ENCODE measurements around the gene MAPKAP1.

DNA sequence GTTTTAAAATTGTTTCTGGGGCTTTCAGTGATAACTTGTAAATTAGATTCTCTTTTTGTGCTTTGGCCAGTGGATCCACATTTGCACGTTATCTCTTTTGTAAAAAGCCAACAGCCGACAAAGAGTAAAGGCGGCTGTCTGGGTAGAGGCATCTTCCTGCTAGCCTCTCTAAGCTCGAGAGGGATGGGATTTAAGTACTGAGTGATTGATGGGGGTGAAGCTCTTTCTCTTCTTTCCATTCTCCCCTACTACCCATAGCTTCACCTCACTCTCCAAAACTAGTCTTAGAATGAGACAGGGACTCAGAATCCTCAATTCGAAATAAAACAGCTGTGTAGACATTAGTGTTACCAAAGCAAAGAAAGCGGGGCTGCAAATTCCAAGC, 43.6 kb upstream of the MAPKAP1 start:
- TF ChIP-seq USF1 (IDR thresholded peaks at IDR 0.05), result no peak
- no peak for TF ChIP-seq TEAD4 (IDR thresholded peaks at IDR 0.05)
- no peak for TF ChIP-seq CEBPB (IDR thresholded peaks at IDR 0.05)
- no peak for TF ChIP-seq RAD21 (IDR thresholded peaks at IDR 0.05; ENCODE audit: low read depth)
- no peak for TF ChIP-seq YY1 (IDR thresholded peaks at IDR 0.05; ENCODE audit: low read depth)
- TF ChIP-seq MAX (IDR thresholded peaks at IDR 0.05), result no peak
- TF ChIP-seq EP300 (IDR thresholded peaks at IDR 0.05; ENCODE audit: borderline replicate concordance), result no peak
- no peak for TF ChIP-seq TCF12 (IDR thresholded peaks at IDR 0.05; ENCODE audit: low read depth)
- TF ChIP-seq TAF1 (IDR thresholded peaks at IDR 0.05; ENCODE audit: low read depth), result no peak
- TF ChIP-seq CREB1 (IDR thresholded peaks at IDR 0.05; ENCODE audit: low read depth), result no peak
- TF ChIP-seq, protein P1, sequence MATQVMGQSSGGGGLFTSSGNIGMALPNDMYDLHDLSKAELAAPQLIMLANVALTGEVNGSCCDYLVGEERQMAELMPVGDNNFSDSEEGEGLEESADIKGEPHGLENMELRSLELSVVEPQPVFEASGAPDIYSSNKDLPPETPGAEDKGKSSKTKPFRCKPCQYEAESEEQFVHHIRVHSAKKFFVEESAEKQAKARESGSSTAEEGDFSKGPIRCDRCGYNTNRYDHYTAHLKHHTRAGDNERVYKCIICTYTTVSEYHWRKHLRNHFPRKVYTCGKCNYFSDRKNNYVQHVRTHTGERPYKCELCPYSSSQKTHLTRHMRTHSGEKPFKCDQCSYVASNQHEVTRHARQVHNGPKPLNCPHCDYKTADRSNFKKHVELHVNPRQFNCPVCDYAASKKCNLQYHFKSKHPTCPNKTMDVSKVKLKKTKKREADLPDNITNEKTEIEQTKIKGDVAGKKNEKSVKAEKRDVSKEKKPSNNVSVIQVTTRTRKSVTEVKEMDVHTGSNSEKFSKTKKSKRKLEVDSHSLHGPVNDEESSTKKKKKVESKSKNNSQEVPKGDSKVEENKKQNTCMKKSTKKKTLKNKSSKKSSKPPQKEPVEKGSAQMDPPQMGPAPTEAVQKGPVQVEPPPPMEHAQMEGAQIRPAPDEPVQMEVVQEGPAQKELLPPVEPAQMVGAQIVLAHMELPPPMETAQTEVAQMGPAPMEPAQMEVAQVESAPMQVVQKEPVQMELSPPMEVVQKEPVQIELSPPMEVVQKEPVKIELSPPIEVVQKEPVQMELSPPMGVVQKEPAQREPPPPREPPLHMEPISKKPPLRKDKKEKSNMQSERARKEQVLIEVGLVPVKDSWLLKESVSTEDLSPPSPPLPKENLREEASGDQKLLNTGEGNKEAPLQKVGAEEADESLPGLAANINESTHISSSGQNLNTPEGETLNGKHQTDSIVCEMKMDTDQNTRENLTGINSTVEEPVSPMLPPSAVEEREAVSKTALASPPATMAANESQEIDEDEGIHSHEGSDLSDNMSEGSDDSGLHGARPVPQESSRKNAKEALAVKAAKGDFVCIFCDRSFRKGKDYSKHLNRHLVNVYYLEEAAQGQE (IDR thresholded peaks at IDR 0.05; ENCODE audit: low read depth), result no peak
